ENCODE results near the gene MYO1D.

The MYO1D gene

DNA sequence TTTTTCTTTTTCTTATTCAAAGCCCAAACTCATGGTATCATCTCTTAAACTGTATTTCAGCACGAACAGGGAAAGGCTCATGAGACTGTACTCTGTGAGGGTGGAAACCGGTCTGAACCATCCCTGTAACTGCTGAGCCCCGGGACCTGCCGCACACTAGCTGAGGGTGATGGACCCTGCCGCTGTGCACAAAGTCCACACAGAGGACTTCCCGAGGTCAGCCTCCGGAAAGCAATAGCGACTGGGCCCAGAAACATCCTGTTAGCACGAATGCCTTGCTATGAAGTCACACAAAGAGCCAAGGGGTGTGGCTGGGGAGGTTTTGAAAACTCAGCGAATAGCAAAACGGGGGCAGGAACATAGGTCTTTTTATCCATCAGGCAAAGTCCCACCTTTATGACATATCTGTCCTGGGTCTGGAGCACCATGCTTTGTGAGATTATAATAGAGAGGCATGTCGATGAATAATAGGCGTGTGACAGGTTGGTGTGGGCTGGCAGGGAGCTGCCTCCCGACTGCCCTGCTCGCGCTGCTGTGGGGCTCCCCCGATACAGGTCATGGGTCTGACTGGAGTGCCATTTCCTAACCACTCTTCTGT is 356.7 kb downstream of the MYO1D start:
- peak; percentile 72 for DNase-seq

DNA sequence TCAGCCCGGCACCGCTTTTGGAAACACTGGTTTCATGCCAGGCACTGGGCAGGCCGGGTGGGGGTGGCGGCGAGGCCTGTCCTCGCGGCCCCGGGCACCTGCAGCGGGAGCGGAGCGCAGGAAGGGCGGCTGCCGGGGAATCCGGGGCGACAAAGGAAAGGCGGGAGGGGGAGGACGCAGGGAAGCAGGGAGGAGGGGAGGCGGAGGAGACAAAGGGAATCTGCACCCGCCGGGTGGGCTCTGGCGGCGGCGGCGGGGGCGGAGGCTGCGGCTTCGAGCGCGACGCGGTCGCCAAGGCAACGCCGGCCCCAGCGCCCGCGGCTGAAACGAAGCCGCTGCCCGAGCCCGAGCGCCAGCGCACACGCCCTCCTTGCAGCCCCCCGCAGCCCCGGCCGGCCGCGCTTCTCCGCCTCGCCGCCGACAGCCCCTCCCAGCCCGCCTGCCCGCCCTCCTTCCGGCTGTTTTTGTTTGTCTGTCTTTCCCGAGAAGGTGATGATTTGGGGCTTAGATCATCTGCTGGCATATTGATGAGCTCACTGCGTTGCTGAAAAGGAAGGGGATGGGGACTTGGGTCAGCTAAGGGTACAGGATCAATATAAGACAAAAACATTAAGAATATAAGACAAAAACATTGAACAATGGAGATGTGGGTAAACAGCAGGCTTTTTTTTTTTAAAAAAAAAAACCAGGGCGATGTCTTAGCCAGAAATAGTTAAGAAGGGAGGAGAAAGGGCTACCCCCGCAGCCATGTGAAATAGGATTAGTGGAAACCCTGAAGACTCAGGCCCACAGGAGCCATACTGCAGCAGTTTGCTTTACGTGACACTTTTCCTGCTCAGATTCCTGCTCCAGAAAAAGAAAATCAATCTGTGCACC is 357.5 kb downstream of the MYO1D start:
- peak; percentile 52 for DNase-seq

DNA sequence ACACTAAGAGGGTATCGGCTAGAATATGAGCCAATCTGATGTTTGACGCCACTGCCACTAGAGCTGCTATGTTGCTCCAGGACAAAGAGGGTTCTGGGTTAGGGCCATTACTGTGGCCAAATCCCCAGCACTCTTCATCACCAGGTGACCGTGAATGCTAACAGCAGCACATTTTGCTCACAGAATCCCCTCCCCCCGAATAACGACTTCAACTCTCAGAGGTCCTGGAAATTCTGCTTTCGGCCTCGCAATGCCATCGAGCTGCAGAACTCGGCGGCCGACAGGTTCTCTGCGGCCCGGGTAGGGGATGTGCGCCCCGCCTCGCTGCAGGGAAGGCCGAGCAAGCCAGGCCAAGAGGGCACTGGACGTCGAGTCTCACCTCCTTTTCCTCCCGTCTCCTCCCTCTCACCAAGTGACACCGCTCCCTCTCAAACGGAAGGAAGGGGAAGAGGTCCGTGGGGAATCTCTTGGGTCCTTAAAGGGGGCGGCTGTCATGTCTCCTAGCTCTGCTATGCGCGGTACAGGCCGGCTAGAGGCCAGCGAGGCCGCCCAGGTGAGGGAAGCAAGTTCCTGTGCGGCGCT is 358.2 kb downstream of the MYO1D start:
- DNase-seq: no peak

DNA sequence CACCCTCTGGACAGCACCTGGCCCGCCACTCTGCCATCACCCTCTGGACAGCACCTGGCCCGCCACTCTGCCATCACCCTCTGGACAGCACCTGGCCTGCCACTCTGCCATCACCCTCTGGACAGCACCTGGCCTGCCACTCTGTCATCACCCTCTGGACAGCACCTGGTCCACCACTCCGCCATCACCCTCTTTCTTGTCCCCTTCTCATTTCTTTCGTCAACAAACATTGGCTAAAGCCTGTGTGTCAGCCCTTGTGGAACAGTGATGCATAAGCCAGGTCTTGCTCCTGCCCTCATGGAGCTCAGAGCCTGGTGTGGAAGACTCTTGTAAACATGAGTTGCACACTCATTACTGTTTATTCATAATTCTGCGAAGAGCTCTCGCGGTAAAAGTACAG is 358.9 kb downstream of the MYO1D start:
- DNase-seq: peak; percentile 13

DNA sequence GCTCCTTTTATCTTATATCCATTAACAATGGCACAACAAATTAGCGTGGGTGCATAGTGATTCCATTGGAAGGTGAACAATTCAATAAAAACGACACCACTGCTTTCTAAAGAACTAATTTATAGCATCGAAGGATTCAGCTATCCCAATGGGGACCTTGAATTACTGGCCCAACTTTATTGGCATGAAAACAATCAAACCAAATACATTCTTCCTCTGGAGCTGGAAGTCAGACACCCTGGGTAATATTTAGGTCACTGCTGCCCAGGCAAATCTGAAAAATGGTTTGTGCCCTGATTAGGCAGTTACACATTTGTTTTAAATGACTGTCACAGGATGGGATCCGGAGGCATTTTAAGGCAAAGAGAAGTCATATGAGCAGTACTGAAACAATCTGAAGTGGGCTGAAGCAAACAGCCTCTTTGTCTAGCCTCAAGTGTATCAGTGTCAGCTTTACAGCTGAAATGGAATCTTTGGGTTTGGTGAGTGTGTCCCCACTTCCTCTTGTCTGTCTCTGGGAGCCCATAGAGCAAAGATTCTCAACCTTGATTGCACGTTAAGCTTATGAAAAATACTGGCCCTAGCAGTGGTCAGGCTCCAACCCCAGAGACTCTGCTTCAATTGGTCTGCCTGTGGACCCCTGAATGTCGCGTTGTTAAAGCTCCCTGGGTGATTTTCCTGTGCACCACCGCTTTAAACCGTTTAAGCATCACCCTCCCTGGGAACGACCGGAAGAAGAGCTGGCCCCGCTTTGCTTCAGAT is 359.8 kb downstream of the MYO1D start:
- DNase-seq: peak; percentile 40

DNA sequence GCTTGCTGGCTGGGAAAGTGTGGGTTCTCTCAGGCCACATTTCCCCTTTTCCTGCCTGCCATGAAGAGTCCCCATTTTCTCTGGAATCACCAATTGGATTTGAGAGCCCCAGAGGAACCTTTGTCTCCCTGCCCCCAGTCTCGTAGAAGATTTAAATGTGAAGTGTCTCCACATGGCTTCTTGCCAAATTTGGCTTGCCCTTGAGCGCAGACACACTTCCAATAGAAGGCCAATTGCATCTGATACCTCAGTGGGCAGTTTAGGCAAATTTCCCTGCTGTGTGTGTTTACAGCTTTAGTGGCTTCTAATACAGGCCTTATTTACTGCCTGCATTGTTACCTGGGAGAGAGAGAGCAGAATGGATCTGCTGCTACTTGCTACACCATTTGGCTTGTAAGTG is 360.5 kb downstream of the MYO1D start:
- DNase-seq: peak; percentile 60

DNA sequence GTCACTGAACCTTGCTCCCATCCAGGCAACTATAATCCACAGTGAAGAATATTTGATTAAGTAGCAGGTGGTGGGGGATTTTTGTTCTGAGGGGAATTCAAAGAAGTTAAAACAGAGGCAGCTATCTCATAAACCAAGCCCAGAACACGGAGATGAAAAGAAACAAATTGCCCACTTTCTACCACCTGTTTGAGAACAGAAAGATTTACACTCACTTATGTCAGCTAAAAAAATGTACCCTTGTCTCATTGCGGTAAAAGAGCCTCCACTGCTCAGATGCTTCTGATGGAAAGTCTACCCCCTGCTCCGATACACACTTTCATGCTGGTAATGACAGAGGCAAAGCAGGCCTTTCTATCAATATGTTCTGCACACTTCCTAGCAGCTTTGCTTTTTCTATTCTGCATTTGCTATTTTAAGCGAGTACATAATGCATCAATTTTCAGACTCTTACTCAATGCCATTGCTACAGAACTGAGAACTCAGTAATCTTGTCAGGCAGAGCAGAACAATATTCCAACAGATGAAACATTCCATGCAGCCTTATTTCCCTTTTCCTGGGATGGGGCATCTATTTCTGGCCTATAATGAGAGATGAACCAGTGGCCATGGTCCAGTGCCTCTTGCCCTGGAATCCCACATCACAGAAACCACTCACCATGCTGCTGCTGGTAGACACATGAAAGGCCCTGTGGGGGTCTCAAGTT is 361.1 kb downstream of the MYO1D start:
- DNase-seq: no peak

GRCh38 chr17:32514606-32515005 is 362.3 kb downstream of the MYO1D start:
- no peak for DNase-seq

GRCh38 chr17:32513579-32513978 is 363.3 kb downstream of the MYO1D start:
- no peak for DNase-seq

GRCh38 chr17:32512328-32512727 is 364.6 kb downstream of the MYO1D start:
- no peak for DNase-seq

GRCh38 chr17:32510466-32510865 is 366.5 kb downstream of the MYO1D start:
- DNase-seq: no peak

DNA sequence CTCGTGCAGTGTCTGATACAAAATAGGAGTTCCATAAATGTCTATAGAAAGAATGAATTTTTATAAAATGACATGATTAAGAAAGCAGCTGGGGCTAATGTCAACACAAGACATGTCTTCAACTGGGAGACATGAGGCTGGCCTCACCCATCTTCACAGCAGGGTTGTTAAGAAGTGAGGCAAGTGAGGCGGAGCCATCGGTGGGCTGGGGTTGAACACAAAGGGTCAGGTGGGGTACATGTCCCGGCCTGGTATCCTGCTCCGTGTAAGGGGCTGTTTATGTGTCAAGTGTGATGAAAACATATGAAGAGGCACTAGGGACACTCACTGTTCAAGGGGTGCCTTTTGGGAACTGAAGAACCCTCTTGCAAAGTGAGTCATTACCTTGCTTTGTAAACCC is 368.0 kb downstream of the MYO1D start:
- no peak for DNase-seq

DNA sequence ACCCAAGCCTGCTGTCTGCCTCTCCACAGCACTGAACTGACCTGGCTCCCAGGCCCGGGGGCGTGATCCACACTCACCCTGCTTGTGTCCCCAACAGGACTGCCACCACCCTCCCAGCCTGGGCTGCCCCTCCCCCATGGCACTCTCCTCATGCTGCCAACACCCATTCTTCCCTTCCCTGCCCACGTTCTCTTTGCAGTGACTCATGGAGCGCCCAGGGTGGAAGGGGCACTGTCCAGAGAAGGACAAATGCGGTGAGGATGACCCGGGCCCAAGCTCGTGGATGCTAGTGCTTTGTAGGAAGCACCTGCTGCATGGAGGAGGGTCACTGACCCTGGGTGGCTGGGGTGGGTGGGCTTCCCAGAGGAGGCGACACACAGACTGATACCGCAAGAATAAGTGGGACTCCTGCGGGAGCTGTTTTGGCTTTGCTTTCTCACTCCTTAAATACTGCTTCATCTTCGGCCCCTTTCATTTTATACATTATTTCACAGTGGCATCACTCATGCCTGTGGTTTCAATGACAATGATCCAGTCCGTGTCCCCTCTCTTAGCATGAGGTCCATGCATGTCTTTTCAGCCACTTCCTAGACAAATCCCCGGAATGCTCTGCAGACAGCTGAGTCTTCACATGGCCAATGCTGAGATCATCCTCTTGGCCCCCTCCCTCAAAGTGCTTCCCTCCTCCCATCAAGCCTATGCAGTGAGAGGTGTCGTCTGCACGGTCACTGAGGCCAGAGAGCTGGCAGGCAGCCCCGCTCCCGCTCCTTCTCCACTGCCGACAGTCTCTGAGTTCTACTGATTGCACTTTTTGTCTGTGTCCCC is 372.5 kb downstream of the MYO1D start:
- no peak for DNase-seq

GRCh38 chr17:32503251-32504165 is 373.4 kb downstream of the MYO1D start:
- peak; percentile 14 for DNase-seq

GRCh38 chr17:32502710-32503109 is 374.2 kb downstream of the MYO1D start:
- DNase-seq: no peak

DNA sequence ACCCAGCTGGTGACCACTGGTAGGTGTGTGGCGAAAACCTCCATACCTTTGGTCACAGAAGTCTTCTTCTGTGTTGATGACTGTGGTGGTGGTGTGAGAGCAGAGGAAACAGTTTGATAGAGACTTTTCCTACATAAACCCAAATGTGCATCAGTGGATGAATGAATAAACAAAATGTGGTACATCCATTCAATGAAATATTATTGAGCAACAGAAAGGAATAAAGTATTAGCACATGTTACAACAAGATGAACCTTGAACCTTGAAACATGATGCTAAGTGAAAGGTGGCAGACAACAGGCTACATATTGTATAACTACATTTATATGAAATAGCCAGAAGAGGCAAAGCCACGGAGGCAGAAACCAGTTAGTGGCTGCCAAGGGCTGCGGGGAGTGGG is 374.9 kb downstream of the MYO1D start:
- DNase-seq: no peak

DNA sequence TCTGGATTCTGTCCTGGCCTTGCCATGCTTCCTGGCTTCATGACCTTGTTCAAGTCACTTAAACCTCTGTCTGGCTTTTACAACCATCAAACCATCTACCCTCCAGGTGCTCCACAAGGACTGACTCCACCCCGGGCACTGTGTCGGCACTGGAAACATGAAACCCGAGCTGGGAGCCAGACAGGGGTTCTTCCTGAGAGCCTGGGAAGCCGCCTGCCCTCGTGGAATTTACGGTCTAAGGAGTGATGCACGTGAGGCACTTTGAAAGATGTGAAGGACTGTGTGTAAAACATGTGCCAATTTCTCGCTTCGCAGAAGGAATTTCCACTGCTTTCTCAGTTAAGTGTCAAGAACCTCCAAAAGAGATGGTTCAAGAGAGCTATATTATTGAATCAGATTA is 378.5 kb downstream of the MYO1D start:
- peak; percentile 85 for DNase-seq

GRCh38 chr17:32497431-32498205 is 379.3 kb downstream of the MYO1D start:
- no peak for DNase-seq

GRCh38 chr17:32496395-32497073 is 380.4 kb downstream of the MYO1D start:
- no peak for DNase-seq
